ENCODE data around the gene STOML2. TPM values are rescaled to one million over a fixed set of nuclear protein-coding genes. Genes with fewer than 3 reads are reported as not detected.

Gene STOML2
- total and polyA plus RNA-seq, 2 experiments from 2014 or later = 114 to 210 TPM

DNA sequence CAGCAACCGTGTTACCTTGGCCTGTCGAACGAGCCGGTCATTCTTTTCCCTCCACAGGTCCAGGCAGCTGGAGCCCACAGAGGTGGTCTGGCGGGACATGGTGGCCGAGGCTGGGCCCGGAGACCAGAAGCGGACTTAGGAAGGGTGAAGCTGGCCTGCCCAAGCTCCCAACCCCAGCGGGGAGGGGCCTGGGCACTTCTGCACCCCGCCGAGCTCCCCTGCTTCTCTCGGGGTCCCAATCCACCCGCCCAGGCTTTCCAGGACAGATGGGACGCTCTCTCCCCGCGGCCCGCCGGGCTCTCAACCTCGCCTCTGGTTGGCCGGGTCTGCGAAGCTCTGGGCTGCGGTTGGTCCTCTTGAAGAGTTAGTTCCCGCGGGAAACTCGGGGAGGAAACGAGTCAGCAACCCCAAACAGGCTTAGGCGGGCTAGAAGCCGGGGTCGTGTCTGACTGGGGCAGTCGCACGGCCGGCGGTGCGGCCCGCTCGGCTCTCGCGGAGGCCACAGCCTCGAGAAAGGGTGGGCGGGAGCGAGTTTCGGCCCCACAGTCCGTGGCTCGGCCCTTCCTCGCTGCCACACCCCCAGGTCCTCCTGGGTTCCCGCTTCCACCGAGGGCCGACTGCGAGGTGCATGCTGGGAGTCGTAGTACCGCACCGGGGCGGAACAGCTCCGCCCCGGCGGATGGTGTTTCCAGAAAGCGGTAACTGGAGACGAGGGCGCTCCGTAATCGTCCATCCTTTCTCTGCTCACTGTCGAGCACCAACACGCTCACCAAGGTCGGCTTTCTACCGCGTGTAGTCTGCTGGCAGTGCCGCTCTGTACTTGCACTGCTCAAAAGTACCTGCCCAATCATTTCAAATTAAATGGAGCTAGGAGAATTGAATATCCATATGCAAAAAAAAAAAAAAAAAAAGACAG lies 23.2 kb downstream of the STOML2 start, which contains the start of gene FANCG:
Gene FANCG (minus strand): TSS at position 517 of the 916 bp plus-strand sequence. CDS start 418 bp downstream, at position 99.
- no peaks in the 10 kb centered on the region for H3K27me3 ChIP-seq (ENCODE audit: insufficient read depth)
- Mint-ChIP-seq H3K27me3 (ENCODE audit: insufficient read depth, low read depth, poor library complexity) (peaks cover 8% of the 10 kb centered on the region), H3K4me1 (peaks cover 16% of the 10 kb centered on the region), H3K4me3 (peak within 1 kb of the TSS; percentile 93), H3K36me3 (ENCODE audit: low read depth) (peaks cover 35% of the 10 kb centered on the region), H3K27ac (peak within 1 kb of the TSS; percentile 97), H3K9me3 (no peaks in the 10 kb centered on the region)
- TF ChIP-seq, protein P1, sequence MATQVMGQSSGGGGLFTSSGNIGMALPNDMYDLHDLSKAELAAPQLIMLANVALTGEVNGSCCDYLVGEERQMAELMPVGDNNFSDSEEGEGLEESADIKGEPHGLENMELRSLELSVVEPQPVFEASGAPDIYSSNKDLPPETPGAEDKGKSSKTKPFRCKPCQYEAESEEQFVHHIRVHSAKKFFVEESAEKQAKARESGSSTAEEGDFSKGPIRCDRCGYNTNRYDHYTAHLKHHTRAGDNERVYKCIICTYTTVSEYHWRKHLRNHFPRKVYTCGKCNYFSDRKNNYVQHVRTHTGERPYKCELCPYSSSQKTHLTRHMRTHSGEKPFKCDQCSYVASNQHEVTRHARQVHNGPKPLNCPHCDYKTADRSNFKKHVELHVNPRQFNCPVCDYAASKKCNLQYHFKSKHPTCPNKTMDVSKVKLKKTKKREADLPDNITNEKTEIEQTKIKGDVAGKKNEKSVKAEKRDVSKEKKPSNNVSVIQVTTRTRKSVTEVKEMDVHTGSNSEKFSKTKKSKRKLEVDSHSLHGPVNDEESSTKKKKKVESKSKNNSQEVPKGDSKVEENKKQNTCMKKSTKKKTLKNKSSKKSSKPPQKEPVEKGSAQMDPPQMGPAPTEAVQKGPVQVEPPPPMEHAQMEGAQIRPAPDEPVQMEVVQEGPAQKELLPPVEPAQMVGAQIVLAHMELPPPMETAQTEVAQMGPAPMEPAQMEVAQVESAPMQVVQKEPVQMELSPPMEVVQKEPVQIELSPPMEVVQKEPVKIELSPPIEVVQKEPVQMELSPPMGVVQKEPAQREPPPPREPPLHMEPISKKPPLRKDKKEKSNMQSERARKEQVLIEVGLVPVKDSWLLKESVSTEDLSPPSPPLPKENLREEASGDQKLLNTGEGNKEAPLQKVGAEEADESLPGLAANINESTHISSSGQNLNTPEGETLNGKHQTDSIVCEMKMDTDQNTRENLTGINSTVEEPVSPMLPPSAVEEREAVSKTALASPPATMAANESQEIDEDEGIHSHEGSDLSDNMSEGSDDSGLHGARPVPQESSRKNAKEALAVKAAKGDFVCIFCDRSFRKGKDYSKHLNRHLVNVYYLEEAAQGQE (IDR thresholded peaks at IDR 0.05; ENCODE audit: unreplicated experiment) = no peak
- TF ChIP-seq NANOG (IDR thresholded peaks at IDR 0.05; ENCODE audit: borderline replicate concordance) (no peak), ZNF114 (CRISPR knock-in tag; IDR thresholded peaks at IDR 0.05) (no peak), POLR2AphosphoS5 (IDR thresholded peaks at IDR 0.05; ENCODE audit: low read depth) (peak; percentile 87), ZNF331 (CRISPR knock-in tag; IDR thresholded peaks at IDR 0.05; ENCODE audit: low read depth) (no peak), CREB1 (CRISPR knock-in tag; IDR thresholded peaks at IDR 0.05; ENCODE audit: low read depth) (peak; percentile 28; the same call in 1 of the 2 replicates)
- TF ChIP-seq, protein P2, sequence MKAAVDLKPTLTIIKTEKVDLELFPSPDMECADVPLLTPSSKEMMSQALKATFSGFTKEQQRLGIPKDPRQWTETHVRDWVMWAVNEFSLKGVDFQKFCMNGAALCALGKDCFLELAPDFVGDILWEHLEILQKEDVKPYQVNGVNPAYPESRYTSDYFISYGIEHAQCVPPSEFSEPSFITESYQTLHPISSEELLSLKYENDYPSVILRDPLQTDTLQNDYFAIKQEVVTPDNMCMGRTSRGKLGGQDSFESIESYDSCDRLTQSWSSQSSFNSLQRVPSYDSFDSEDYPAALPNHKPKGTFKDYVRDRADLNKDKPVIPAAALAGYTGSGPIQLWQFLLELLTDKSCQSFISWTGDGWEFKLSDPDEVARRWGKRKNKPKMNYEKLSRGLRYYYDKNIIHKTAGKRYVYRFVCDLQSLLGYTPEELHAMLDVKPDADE (IDR thresholded peaks at IDR 0.05) = peak; percentile 68
- TF ChIP-seq, protein P3, sequence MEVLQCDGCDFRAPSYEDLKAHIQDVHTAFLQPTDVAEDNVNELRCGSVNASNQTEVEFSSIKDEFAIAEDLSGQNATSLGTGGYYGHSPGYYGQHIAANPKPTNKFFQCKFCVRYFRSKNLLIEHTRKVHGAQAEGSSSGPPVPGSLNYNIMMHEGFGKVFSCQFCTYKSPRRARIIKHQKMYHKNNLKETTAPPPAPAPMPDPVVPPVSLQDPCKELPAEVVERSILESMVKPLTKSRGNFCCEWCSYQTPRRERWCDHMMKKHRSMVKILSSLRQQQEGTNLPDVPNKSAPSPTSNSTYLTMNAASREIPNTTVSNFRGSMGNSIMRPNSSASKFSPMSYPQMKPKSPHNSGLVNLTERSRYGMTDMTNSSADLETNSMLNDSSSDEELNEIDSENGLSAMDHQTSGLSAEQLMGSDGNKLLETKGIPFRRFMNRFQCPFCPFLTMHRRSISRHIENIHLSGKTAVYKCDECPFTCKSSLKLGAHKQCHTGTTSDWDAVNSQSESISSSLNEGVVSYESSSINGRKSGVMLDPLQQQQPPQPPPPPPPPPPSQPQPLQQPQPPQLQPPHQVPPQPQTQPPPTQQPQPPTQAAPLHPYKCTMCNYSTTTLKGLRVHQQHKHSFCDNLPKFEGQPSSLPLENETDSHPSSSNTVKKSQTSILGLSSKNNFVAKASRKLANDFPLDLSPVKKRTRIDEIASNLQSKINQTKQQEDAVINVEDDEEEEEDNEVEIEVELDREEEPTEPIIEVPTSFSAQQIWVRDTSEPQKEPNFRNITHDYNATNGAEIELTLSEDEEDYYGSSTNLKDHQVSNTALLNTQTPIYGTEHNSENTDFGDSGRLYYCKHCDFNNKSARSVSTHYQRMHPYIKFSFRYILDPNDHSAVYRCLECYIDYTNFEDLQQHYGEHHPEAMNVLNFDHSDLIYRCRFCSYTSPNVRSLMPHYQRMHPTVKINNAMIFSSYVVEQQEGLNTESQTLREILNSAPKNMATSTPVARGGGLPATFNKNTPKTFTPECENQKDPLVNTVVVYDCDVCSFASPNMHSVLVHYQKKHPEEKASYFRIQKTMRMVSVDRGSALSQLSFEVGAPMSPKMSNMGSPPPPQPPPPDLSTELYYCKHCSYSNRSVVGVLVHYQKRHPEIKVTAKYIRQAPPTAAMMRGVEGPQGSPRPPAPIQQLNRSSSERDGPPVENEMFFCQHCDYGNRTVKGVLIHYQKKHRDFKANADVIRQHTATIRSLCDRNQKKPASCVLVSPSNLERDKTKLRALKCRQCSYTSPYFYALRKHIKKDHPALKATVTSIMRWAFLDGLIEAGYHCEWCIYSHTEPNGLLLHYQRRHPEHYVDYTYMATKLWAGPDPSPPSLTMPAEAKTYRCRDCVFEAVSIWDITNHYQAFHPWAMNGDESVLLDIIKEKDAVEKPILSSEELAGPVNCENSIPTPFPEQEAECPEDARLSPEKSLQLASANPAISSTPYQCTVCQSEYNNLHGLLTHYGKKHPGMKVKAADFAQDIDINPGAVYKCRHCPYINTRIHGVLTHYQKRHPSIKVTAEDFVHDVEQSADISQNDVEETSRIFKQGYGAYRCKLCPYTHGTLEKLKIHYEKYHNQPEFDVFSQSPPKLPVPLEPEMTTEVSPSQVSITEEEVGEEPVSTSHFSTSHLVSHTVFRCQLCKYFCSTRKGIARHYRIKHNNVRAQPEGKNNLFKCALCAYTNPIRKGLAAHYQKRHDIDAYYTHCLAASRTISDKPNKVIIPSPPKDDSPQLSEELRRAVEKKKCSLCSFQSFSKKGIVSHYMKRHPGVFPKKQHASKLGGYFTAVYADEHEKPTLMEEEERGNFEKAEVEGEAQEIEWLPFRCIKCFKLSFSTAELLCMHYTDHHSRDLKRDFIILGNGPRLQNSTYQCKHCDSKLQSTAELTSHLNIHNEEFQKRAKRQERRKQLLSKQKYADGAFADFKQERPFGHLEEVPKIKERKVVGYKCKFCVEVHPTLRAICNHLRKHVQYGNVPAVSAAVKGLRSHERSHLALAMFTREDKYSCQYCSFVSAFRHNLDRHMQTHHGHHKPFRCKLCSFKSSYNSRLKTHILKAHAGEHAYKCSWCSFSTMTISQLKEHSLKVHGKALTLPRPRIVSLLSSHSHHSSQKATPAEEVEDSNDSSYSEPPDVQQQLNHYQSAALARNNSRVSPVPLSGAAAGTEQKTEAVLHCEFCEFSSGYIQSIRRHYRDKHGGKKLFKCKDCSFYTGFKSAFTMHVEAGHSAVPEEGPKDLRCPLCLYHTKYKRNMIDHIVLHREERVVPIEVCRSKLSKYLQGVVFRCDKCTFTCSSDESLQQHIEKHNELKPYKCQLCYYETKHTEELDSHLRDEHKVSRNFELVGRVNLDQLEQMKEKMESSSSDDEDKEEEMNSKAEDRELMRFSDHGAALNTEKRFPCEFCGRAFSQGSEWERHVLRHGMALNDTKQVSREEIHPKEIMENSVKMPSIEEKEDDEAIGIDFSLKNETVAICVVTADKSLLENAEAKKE (CRISPR knock-in tag; IDR thresholded peaks at IDR 0.05) = no peak
- peaks cover 24% of the 10 kb centered on the region for H3K79me2 ChIP-seq (replicated peaks; ENCODE audit: insufficient read depth)
- H2AFZ ChIP-seq = peak within 1 kb of the TSS; percentile 61; the same call in 1 of the 2 replicates
- H3K27ac ChIP-seq (ENCODE audit: low read depth) = peak within 1 kb of the TSS; percentile 85
- 0 out of 2 replicates have a peak, but pooled peaks cover 3% of the 10 kb centered on the region for H3K36me3 ChIP-seq (ENCODE audit: insufficient read depth)
- no peaks in the 10 kb centered on the region for H3F3A ChIP-seq (replicated peaks; ENCODE audit: low read depth)
- no peaks in the 10 kb centered on the region; the same call in 1 of the 2 replicates for H4K20me1 ChIP-seq (replicated peaks; ENCODE audit: insufficient read depth)
- no peaks in the 10 kb centered on the region for H3K9me2 ChIP-seq (ENCODE audit: insufficient read depth)
- ATAC-seq (peak; percentile 94), DNase-seq (ENCODE audit: low spot score) (peak; percentile 98)
- peak within 1 kb of the TSS; percentile 74 for H3K4me2 ChIP-seq
- peak within 1 kb of the TSS; percentile 91 for H3K4me3 ChIP-seq
- peaks cover 7% of the 10 kb centered on the region for H3K4me1 ChIP-seq (ENCODE audit: insufficient read depth)
